A549 (cell line): ENCODE measurements around the gene PARVB.

ENCODE experiments used
- CHD2 ChIP-seq: fragments of 150-350 bp; IDR thresholded peaks from 2 replicates; pipeline ENCODE4 v1.6.1; 2014; ENCODE audit warnings: low read length; ENCODE audit not compliant: partially characterized antibody
- CTCF ChIP-seq: fragments of >200 bp; sonication (Bioruptor Twin); formaldehyde crosslinking; IDR thresholded peaks from 3 replicates; pipeline ENCODE4 v1.5.1; 2016
- EHMT2 ChIP-seq: fragments of 200-600 bp; sonication (generic); IDR thresholded peaks from 2 replicates; pipeline ENCODE4 v1.6.1; 2016; ENCODE audit warnings: antibody characterized with exemption, low read depth, mild to moderate bottlenecking, moderate library complexity
- EP300 ChIP-seq, 2 experiments: fragments of >200 bp; sonication (Bioruptor Twin); formaldehyde crosslinking; IDR thresholded peaks; 2 replicates in 1 of 2; 3 replicates in 1 of 2; pipeline ENCODE4 v1.6.1; 2016 to 2017
- ESRRA ChIP-seq: fragments of 150-350 bp; IDR thresholded peaks from 2 replicates; pipeline ENCODE4 v1.6.1; 2014; ENCODE audit warnings: mild to moderate bottlenecking, low read length, borderline replicate concordance
- FOSB ChIP-seq: fragments of 250-450 bp; sonication (Bioruptor Pico); IDR thresholded peaks from 2 replicates; pipeline ENCODE4 v1.5.0; 2020; ENCODE audit warnings: mild to moderate bottlenecking, moderate library complexity
- FOSL2 ChIP-seq, 2 experiments: fragments of 450-650 bp in 1 of 2; fragments of >200 bp in 1 of 2; sonication (Bioruptor Twin) in 1 of 2; formaldehyde crosslinking; IDR thresholded peaks; 2 replicates each; pipeline versions ENCODE4 v1.5.0 to v1.6.1; 2016 to 2020; ENCODE audit warnings: mild to moderate bottlenecking in 1 of 2, moderate library complexity in 1 of 2
- JUN ChIP-seq, 2 experiments: fragments of >200 bp; sonication (Bioruptor Twin); formaldehyde crosslinking; IDR thresholded peaks; 2 replicates in 1 of 2; 3 replicates in 1 of 2; pipeline ENCODE4 v1.6.1; 2016 to 2017
- JUNB ChIP-seq: fragments of >200 bp; sonication (Bioruptor Twin); formaldehyde crosslinking; IDR thresholded peaks from 2 replicates; pipeline ENCODE4 v1.6.1; 2016
- PHF8 ChIP-seq: fragments of 200-600 bp; sonication (generic); IDR thresholded peaks from 2 replicates; pipeline ENCODE4 v1.6.1; 2016; ENCODE audit warnings: low read depth, mild to moderate bottlenecking, antibody characterized with exemption, moderate library complexity, borderline replicate concordance
- POLR2A ChIP-seq: IDR thresholded peaks from 2 replicates; pipeline ENCODE4 v1.6.1; 2012; ENCODE audit warnings: mild to moderate bottlenecking, low read length
- REST ChIP-seq: fragments of 200-600 bp; sonication (generic); IDR thresholded peaks from 2 replicates; pipeline ENCODE4 v1.6.1; 2016; ENCODE audit warnings: antibody characterized with exemption, mild to moderate bottlenecking, moderate library complexity
- USF2 ChIP-seq: fragments of 450-650 bp; IDR thresholded peaks from 2 replicates; pipeline ENCODE4 v1.6.1; 2014; ENCODE audit warnings: antibody characterized with exemption
- ZFP36 ChIP-seq: fragments of 450-650 bp; IDR thresholded peaks from 2 replicates; pipeline ENCODE4 v1.6.1; 2014; ENCODE audit warnings: borderline replicate concordance; ENCODE audit not compliant: partially characterized antibody

- no peak for TF ChIP-seq CTCF
- TF ChIP-seq FOSL2 (IDR thresholded peaks at IDR 0.05): no peak
- TF ChIP-seq FOSL2 (CRISPR knock-in tag; IDR thresholded peaks at IDR 0.05): no peak
- TF ChIP-seq ZFP36: no peak
- TF ChIP-seq REST: no peak
- TF ChIP-seq USF2: no peak
- no peak for TF ChIP-seq EHMT2
- TF ChIP-seq EP300 (IDR thresholded peaks at IDR 0.05): no peak
- no peak for TF ChIP-seq ESRRA
- no peak for TF ChIP-seq JUN (IDR thresholded peaks at IDR 0.05)
- TF ChIP-seq CHD2: no peak
- no peak for TF ChIP-seq PHF8
- no peak for TF ChIP-seq POLR2A
- TF ChIP-seq FOSB (CRISPR knock-in tag): no peak
- TF ChIP-seq JUNB: no peak
Observed at GRCh38 chr22:44012162-44012561, 11.9 kb upstream of the PARVB start.
